ENCODE results near the gene MEI4.
"Not testable (repeated sequence)": the region's sequence is repeated elsewhere in the genome, so short reads cannot be mapped to it uniquely, and the experiment has no call there.

The MEI4 gene

GRCh38 chr6:77829736-77830135, 176.9 kb downstream of the MEI4 start:
- Histone ChIP-seq H2AFZ (ENCODE audit: insufficient read depth, low read length, poor library complexity) (no peak overlapping the region), H3K9me3 (ENCODE audit: insufficient read depth, low read depth, low read length) (no peaks in the 10 kb centered on the region), H3K79me2 (ENCODE audit: control insufficient read depth, insufficient read depth, low read length, poor library complexity) (no peaks in the 10 kb centered on the region), H3K79me1 (ENCODE audit: low read length) (no peaks in the 10 kb centered on the region), H3K4ac (ENCODE audit: low read depth, low read length) (no peak overlapping the region), H3K4me1 (ENCODE audit: control insufficient read depth in 1 of 2, insufficient read depth in 2 of 2, low read length in 2 of 2) (no peaks in the 10 kb centered on the region), H3K4me3 (ENCODE audit: low read depth, low read length) (no peak overlapping the region), H3K27ac (ENCODE audit: low read depth, low read length) (no peak overlapping the region), H3K27me3 (ENCODE audit: insufficient read depth, low read length) (no peaks in the 10 kb centered on the region), H3K9ac (ENCODE audit: low read length) (no peak overlapping the region), H4K12ac (ENCODE audit: low read depth, low read length) (no peak overlapping the region), H2AK5ac (ENCODE audit: low read length) (no peak overlapping the region), H3K14ac (ENCODE audit: low read length) (no peak overlapping the region), H2BK12ac (ENCODE audit: low read length) (no peak overlapping the region), H3K4me2 (ENCODE audit: low read length) (no peak overlapping the region), H4K8ac (ENCODE audit: low read depth, low read length) (no peak overlapping the region), H3K36me3 (ENCODE audit: control insufficient read depth in 1 of 2, insufficient read depth in 2 of 2, low read length in 2 of 2) (no peaks in the 10 kb centered on the region), H3K18ac (ENCODE audit: low read length) (no peak overlapping the region), H3K23ac (ENCODE audit: low read length) (no peak overlapping the region), H2BK120ac (ENCODE audit: insufficient read depth, low read length, poor library complexity) (no peak overlapping the region), H2BK5ac (ENCODE audit: low read depth, low read length, poor library complexity) (no peak overlapping the region), H4K91ac (ENCODE audit: low read depth, low read length) (no peak overlapping the region)
- no peak for DNase-seq

GRCh38 chr6:77833749-77834148, 180.9 kb downstream of the MEI4 start:
- not testable (repeated sequence) for H4K91ac ChIP-seq (ENCODE audit: low read depth, low read length); H2BK5ac ChIP-seq (ENCODE audit: low read depth, low read length, poor library complexity); H3K79me2 ChIP-seq (ENCODE audit: control insufficient read depth, insufficient read depth, low read length, poor library complexity); H3K27me3 ChIP-seq (ENCODE audit: insufficient read depth, low read length); H3K36me3 ChIP-seq (ENCODE audit: control insufficient read depth in 1 of 2, insufficient read depth in 2 of 2, low read length in 2 of 2); H3K4me1 ChIP-seq (ENCODE audit: control insufficient read depth in 1 of 2, insufficient read depth in 2 of 2, low read length in 2 of 2); H2AK5ac ChIP-seq (ENCODE audit: low read length); DNase-seq; H3K18ac ChIP-seq (ENCODE audit: low read length); H2AFZ ChIP-seq (ENCODE audit: insufficient read depth, low read length, poor library complexity); H3K79me1 ChIP-seq (ENCODE audit: low read length); H3K9me3 ChIP-seq (ENCODE audit: insufficient read depth, low read depth, low read length); H3K4me3 ChIP-seq (ENCODE audit: low read depth, low read length); H4K8ac ChIP-seq (ENCODE audit: low read depth, low read length); H3K9ac ChIP-seq (ENCODE audit: low read length); H3K4ac ChIP-seq (ENCODE audit: low read depth, low read length); H4K12ac ChIP-seq (ENCODE audit: low read depth, low read length); H3K4me2 ChIP-seq (ENCODE audit: low read length); H3K23ac ChIP-seq (ENCODE audit: low read length); H2BK120ac ChIP-seq (ENCODE audit: insufficient read depth, low read length, poor library complexity); H2BK12ac ChIP-seq (ENCODE audit: low read length); H3K27ac ChIP-seq (ENCODE audit: low read depth, low read length); H3K14ac ChIP-seq (ENCODE audit: low read length)
- WGBS (ENCODE audit: extremely low coverage, insufficient coverage, insufficient read length) = no CpG with 5 or more reads among the region's 2 CpGs

- no peaks in the 10 kb centered on the region for H3K36me3 ChIP-seq (ENCODE audit: control insufficient read depth in 1 of 2, insufficient read depth in 2 of 2, low read length in 2 of 2)
- H3K4me1 ChIP-seq (ENCODE audit: control insufficient read depth in 1 of 2, insufficient read depth in 2 of 2, low read length in 2 of 2) = no peaks in the 10 kb centered on the region
- no peak overlapping the region for H3K18ac ChIP-seq (ENCODE audit: low read length)
- no peaks in the 10 kb centered on the region for H3K27me3 ChIP-seq (ENCODE audit: insufficient read depth, low read length)
- no peak overlapping the region for H2BK120ac ChIP-seq (ENCODE audit: insufficient read depth, low read length, poor library complexity)
- no peak overlapping the region for H3K4me2 ChIP-seq (ENCODE audit: low read length)
- no peak overlapping the region for H3K4me3 ChIP-seq (ENCODE audit: low read depth, low read length)
- H4K91ac ChIP-seq (ENCODE audit: low read depth, low read length) = no peak overlapping the region
- no peaks in the 10 kb centered on the region for H3K79me2 ChIP-seq (ENCODE audit: control insufficient read depth, insufficient read depth, low read length, poor library complexity)
- DNase-seq = no peak
- no peak overlapping the region for H2BK5ac ChIP-seq (ENCODE audit: low read depth, low read length, poor library complexity)
- no peak overlapping the region for H4K8ac ChIP-seq (ENCODE audit: low read depth, low read length)
- H3K14ac ChIP-seq (ENCODE audit: low read length) = no peak overlapping the region
- no peak overlapping the region for H3K27ac ChIP-seq (ENCODE audit: low read depth, low read length)
- H3K4ac ChIP-seq (ENCODE audit: low read depth, low read length) = no peak overlapping the region
- H3K79me1 ChIP-seq (ENCODE audit: low read length) = no peaks in the 10 kb centered on the region
- H2BK12ac ChIP-seq (ENCODE audit: low read length) = no peak overlapping the region
- WGBS (ENCODE audit: extremely low coverage, insufficient coverage, insufficient read length) = no CpG with 5 or more reads among the region's 4 CpGs
- H3K9ac ChIP-seq (ENCODE audit: low read length) = no peak overlapping the region
- H2AFZ ChIP-seq (ENCODE audit: insufficient read depth, low read length, poor library complexity) = no peak overlapping the region
- H3K9me3 ChIP-seq (ENCODE audit: insufficient read depth, low read depth, low read length) = no peaks in the 10 kb centered on the region
- H3K23ac ChIP-seq (ENCODE audit: low read length) = no peak overlapping the region
- no peak overlapping the region for H4K12ac ChIP-seq (ENCODE audit: low read depth, low read length)
- no peak overlapping the region for H2AK5ac ChIP-seq (ENCODE audit: low read length)
Measured at GRCh38 chr6:77834591-77834996, 181.8 kb downstream of the MEI4 start.

GRCh38 chr6:77837034-77837784, 184.4 kb downstream of the MEI4 start:
- no CpG with 5 or more reads among the region's 3 CpGs for WGBS (ENCODE audit: extremely low coverage, insufficient coverage, insufficient read length)

More at GRCh38 chr6:77837034-77837784, 184.4 kb downstream of the MEI4 start:
- no peak overlapping the region for H2AK5ac ChIP-seq (ENCODE audit: low read length)
- no peaks in the 10 kb centered on the region for H3K27me3 ChIP-seq (ENCODE audit: insufficient read depth, low read length)
- no peaks in the 10 kb centered on the region for H3K36me3 ChIP-seq (ENCODE audit: control insufficient read depth in 1 of 2, insufficient read depth in 2 of 2, low read length in 2 of 2)
- H3K79me2 ChIP-seq (ENCODE audit: control insufficient read depth, insufficient read depth, low read length, poor library complexity) = no peaks in the 10 kb centered on the region
- no peak overlapping the region for H3K14ac ChIP-seq (ENCODE audit: low read length)
- no peak overlapping the region for H3K23ac ChIP-seq (ENCODE audit: low read length)
- no peak overlapping the region for H2AFZ ChIP-seq (ENCODE audit: insufficient read depth, low read length, poor library complexity)
- no peak overlapping the region for H4K91ac ChIP-seq (ENCODE audit: low read depth, low read length)
- H3K18ac ChIP-seq (ENCODE audit: low read length) = no peak overlapping the region
- no peak overlapping the region for H3K9ac ChIP-seq (ENCODE audit: low read length)
- no peaks in the 10 kb centered on the region for H3K4me1 ChIP-seq (ENCODE audit: control insufficient read depth in 1 of 2, insufficient read depth in 2 of 2, low read length in 2 of 2)
- no peak overlapping the region for H2BK5ac ChIP-seq (ENCODE audit: low read depth, low read length, poor library complexity)
- H4K8ac ChIP-seq (ENCODE audit: low read depth, low read length) = no peak overlapping the region
- no peaks in the 10 kb centered on the region for H3K79me1 ChIP-seq (ENCODE audit: low read length)
- no peak overlapping the region for H3K27ac ChIP-seq (ENCODE audit: low read depth, low read length)
- no peaks in the 10 kb centered on the region for H3K9me3 ChIP-seq (ENCODE audit: insufficient read depth, low read depth, low read length)
- H3K4me2 ChIP-seq (ENCODE audit: low read length) = no peak overlapping the region
- DNase-seq = no peak
- no peak overlapping the region for H3K4ac ChIP-seq (ENCODE audit: low read depth, low read length)
- no peak overlapping the region for H2BK120ac ChIP-seq (ENCODE audit: insufficient read depth, low read length, poor library complexity)
- H2BK12ac ChIP-seq (ENCODE audit: low read length) = no peak overlapping the region
- H4K12ac ChIP-seq (ENCODE audit: low read depth, low read length) = no peak overlapping the region
- no peak overlapping the region for H3K4me3 ChIP-seq (ENCODE audit: low read depth, low read length)

Measured in trophoblast cell (in vitro differentiated cells and primary cell).